Measurements from ENCODE around the gene THAP7. TPM values are rescaled to one million over a fixed set of nuclear protein-coding genes. Genes with fewer than 3 reads are reported as not detected.

The THAP7 gene
- total RNA-seq, 4 donors from 2014 or later = 46.9 to 71.8 (median 49.3) TPM

- Histone ChIP-seq H3K4me3 (no peak overlapping the region), H3K4me1 (peaks cover 0 to 18% (median 9%) of the 10 kb centered on the region in 4 donors), H3K36me3 (no peaks in the 10 kb centered on the region), H3K27me3 (peaks cover 0 to 40% of the 10 kb centered on the region in 2 donors), H3K27ac (no peak overlapping the region), H3K9me3 (no peaks in the 10 kb centered on the region)
- no peak for TF ChIP-seq CTCF (IDR thresholded peaks at IDR 0.05)
- TF ChIP-seq EP300 (IDR thresholded peaks at IDR 0.05) = no peak
- TF ChIP-seq POLR2A (IDR thresholded peaks at IDR 0.05) = no peak
- WGBS, 2 donors = 92 to 93% methylated on average over 36 to 40 of the region's 40 CpGs
- no peak for DNase-seq (ENCODE audit: low spot score in 2 of 2)
Measured at GRCh38 chr22:21030621-21031544, 29.0 kb upstream of the THAP7 start.

GRCh38 chr22:21030032-21030431, 28.1 kb upstream of the THAP7 start:
- no peak for DNase-seq (ENCODE audit: low spot score in 2 of 2)
- no peaks in the 10 kb centered on the region for H3K36me3 ChIP-seq
- 91 to 96% methylated on average over 15 of the region's 15 CpGs for WGBS, 2 donors
- no peak for TF ChIP-seq EP300 (IDR thresholded peaks at IDR 0.05)
- no peak for TF ChIP-seq CTCF (IDR thresholded peaks at IDR 0.05)
- TF ChIP-seq POLR2A (IDR thresholded peaks at IDR 0.05) = no peak
- H3K27ac ChIP-seq = no peak overlapping the region
- H3K4me1 ChIP-seq = peaks cover 0 to 18% (median 9%) of the 10 kb centered on the region in 4 donors
- peaks cover 0 to 40% of the 10 kb centered on the region in 2 donors for H3K27me3 ChIP-seq
- H3K4me3 ChIP-seq = no peak overlapping the region
- no peaks in the 10 kb centered on the region for H3K9me3 ChIP-seq

- Histone ChIP-seq H3K9me3 (no peaks in the 10 kb centered on the region), H3K27ac (no peak overlapping the region), H3K36me3 (no peaks in the 10 kb centered on the region), H3K27me3 (peaks cover 0 to 40% of the 10 kb centered on the region in 2 donors), H3K4me3 (no peak overlapping the region), H3K4me1 (peaks cover 0 to 18% (median 9%) of the 10 kb centered on the region in 4 donors)
- DNase-seq (ENCODE audit: low spot score in 2 of 2) = no peak
- 57 to 59% methylated on average over 12 of the region's 12 CpGs for WGBS, 2 donors
- TF ChIP-seq POLR2A (IDR thresholded peaks at IDR 0.05) (no peak), CTCF (IDR thresholded peaks at IDR 0.05) (no peak), EP300 (IDR thresholded peaks at IDR 0.05) (no peak)
Measured at GRCh38 chr22:21029486-21030025, 27.6 kb upstream of the THAP7 start.

GRCh38 chr22:21028277-21029251, 26.6 kb upstream of the THAP7 start:
- Histone ChIP-seq H3K4me1 (peaks cover 0 to 18% (median 9%) of the 10 kb centered on the region in 4 donors), H3K36me3 (no peaks in the 10 kb centered on the region), H3K27me3 (peaks cover 0 to 40% of the 10 kb centered on the region in 2 donors), H3K9me3 (no peaks in the 10 kb centered on the region), H3K27ac (no peak overlapping the region), H3K4me3 (no peak overlapping the region)
- WGBS, 2 donors = 87 to 100% methylated on average over 1 to 10 of the region's 13 CpGs
- TF ChIP-seq CTCF (IDR thresholded peaks at IDR 0.05) (no peak), POLR2A (IDR thresholded peaks at IDR 0.05) (no peak), EP300 (IDR thresholded peaks at IDR 0.05) (no peak)
- no peak for DNase-seq (ENCODE audit: low spot score in 2 of 2)

Data from tibial nerve (tissue), 4 donors.